HG03354 (cell line): ENCODE results near the gene GNS.

Experiments used
- ATAC-seq: cut with Tn5 transposase; IDR thresholded peaks from one replicate; pipeline ENCODE4 v1.9.1; 2021; ENCODE audit warnings: mild to moderate bottlenecking; ENCODE audit not compliant: unreplicated experiment, poor library complexity, severe bottlenecking

Gene GNS

DNA sequence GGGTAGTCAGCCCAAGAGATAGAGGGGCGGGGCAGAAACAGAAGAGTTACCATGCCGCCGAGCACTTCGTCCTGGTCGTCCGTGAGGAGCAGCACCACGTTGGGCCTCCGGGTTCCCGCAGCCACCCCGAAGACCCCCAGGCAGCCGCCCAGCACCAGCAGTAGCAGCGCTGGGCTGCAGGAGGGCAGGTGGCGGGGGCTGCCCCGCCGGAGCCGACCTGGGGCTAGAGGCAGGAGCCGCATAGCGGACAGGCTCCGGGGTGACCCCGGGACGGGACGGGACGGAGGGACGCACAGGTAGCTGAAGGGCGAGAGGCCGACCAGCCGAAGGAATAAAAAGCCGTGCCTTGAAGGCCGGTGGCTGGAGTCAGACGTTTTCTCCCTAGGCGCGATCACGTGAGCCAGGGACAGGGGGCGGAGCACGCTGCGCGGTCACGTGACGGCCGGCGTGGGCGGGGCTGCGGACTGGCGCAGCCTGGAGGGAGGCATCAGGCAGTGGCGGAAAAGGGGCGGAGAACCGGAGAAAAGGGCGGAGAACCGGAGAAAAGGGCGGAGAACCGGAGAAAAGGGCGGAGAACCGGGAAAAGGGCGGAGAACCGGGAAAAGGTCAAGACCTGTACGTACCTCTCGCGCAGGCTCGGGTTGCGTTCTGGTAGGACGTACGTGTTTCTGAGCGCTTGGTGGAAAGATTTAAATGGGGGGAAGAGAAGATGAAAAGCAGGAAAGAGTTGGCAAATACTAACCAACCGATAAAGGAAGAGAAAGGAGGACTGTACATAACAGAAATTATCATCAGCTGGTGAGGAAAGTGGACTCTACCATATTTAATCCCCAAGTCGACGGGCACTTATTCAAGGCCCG, at the start of gene GNS:
GNS (minus strand) TSS at position 372 of the 860 bp plus-strand sequence; CDS start at position 242, 130 bp downstream.
- ATAC-seq = peak; percentile 80

DNA sequence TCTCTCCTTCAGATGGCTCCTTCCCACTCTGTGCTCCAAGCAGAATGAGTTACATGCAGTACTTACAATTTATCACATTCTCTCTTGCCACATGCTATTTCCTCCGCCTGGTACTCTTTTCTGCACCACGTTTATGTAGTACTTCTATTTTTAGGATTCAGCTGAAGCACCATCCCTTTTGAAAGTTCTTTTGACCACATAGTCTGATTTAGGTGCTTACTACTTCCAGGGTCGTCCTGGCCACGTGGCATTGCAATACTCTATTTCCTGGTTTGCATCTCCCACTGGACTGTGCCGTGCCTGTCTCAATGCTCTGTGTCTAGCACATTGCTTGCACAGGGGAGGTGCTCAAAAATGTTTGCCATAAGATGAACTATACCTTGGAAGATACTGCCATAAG, 48.9 kb upstream of the GNS start:
- ATAC-seq = no peak

DNA sequence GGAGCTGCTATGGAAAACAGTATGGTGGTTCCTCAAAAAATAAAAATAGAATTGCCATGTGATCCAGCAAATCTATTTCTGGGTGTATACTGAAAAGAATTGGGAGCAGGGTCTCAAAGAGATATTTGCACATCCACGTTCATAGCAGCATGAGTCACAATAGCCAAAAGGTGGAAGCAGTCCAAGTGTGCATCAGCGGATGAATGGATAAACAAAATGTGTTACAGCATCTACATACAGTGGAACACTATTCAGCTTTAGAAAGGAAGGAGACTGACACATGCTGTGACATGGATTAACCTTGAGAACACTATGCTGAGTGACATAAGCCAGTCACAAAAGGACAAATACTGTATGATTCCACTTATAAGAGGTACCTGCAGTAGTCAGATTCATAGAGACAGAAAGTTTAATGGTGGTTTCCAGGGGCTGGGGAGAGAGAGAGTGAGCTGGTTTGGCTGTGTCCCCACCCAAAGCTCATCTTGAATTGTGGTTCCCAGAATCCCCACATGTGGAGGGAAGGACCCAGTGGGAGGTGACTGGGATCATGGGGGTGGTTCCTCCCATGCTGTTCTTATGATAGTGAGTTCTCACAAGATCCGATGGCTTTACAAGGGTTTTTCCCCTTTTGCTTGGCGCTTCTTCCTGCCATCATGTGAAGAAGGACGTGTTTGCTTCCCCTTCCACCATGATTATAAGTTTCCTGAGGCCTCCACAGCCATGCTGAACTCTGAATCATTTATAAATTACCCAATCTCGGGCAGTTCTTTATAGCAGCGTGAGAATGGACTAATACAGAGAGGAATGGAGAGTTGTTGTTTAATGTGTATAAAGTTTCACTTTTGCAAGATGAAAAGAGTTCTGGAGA, 47.6 kb upstream of the GNS start:
- no peak for ATAC-seq

DNA sequence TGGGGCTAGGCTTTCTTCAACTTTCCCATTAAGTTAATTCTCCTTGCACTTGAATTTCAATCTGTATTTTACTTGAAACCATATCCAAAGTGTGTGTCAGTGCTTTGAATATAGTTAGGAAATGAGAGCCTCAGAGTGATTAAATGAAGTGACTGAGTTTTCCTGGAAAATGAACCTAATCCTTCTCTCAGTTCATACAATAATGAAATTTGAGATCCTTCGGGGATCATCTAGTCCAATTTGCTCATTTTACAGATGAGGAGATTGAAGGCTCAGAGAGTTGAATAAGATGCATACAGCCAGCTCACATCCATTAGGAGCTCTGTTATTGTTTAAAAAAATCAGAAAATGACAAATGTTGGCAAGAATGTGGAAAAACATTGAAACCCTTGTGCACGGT, 47.0 kb upstream of the GNS start:
- no peak for ATAC-seq

DNA sequence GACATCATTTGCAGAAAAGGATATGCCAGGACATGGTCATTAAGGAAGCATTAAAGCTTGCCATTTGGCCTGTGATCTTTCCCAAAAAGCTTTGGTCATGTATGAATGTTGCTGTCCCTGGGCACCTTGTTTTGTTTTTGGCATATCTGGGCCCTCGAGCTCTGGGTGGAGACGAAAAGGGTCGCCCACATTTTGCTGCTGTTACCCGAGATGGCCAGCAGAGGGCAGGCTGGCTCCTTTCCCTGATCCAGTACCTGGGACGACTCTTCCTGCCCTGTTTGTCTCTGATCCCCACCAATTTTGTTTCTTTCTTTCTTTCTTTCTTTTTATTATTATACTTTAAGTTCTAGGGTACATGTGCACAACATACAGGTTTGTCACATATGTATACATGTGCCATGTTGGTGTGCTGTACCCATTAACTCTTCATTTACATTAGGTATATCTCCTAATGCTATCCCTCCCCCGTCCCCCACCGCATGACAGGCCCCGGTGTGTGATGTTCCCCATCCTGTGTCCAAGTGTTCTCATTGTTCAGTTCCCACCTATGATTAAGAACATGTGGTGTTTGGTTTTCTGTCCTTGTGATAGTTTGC, 43.1 kb upstream of the GNS start:
- peak; percentile 87 for ATAC-seq

DNA sequence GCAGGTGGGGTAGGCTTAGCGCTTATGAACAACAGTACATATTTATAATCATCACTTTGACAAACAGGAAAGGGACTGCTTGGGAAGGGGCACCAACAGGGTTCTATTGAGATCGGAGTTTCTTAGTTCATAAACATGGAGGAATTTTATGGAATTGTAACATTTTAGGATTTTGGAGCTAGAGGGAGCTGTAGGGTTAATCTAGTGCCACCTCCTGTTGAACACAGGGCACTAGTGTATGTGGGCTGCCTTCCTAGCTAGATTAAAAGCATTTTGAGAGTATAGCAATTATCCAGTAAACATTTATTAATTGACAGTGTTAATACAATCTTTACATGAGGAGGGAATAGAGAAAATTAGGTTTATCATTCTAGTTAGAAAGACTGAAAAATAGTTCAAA, 42.2 kb upstream of the GNS start:
- no peak for ATAC-seq

DNA sequence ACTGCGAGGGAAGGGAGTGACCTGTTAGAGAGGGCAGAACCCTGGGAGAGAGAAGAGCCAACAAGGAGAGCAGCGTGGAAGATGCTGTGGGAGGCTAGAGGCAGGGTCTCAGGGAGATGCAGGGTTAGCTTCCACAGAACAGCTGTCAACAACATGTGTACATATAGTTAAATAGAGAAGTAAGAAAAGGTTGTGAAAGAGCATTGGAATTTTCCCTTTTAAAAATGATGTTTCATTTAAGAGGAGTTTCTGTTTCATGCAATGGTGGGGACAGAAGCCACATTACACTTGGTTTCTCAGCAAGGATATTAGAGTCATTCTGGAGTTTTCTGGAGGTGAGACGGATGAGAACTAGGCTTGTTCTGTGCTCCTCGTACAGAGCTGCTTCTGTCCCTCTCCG, 41.4 kb upstream of the GNS start:
- peak; percentile 44 for ATAC-seq

DNA sequence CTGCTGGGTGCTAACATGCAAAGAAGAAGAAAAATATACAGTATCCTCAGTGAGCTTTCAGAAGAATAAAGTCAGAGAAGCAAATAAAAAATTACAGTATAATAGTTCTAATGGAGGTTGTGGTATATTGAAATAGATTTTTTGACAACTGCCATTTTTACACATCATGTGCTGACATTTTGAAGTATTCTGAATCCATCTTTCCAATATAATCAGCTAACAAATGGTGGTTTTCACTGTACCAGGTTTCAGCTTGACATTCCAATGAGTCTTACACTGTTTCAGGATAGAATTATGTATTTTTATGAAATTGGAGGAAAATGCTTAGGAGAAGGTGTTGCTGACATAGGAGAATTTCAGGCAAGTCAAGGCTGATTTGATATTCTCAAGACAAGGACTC, 39.0 kb upstream of the GNS start:
- ATAC-seq = no peak

DNA sequence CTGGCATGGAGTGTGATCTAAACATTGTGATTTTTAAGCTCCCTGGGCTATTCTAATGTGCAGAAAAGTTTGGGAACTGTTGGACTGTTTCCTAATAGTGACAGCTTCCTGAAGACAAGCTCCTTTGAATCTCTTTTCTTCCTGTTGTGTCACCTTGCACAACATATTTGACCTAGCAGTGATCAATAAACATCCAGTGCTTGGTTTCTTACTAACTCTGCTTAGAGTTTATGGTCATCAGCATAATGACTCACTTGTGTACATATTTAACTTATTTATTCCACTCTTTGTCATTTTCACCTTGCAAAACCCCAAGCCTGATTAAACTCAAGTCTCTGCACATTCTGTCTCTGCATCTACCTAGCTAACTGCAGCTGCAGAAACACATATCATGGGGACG, 38.0 kb upstream of the GNS start:
- ATAC-seq = no peak

DNA sequence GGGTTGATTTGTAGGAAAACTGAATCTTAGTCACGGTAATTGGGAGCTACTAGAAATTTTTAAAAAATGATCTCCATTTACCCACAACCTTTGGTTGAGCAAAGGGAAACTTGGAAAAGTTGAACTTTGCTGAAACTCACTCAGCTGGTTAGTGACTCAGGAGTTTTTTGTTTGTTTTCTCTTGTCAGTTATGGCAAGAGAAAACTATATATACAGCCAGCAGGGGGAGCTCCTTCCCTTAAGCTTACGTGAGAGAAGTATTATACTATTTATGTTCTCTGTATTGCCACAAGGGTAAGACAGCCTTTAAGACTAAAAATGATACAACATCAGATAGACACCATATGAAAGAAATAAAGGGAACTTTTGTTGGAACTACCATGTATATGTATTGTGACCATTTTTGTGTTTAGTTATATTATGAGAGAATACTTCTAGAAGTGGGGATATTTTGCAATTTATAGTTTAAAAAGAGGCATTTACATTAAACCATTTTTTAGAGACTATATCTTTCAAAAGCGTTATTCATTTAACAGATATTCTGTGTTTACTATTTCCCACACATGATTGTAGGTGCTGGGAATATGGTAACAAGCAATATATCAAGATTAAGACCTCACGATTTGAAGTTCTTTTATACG, 37.1 kb upstream of the GNS start:
- ATAC-seq = peak; percentile 88

DNA sequence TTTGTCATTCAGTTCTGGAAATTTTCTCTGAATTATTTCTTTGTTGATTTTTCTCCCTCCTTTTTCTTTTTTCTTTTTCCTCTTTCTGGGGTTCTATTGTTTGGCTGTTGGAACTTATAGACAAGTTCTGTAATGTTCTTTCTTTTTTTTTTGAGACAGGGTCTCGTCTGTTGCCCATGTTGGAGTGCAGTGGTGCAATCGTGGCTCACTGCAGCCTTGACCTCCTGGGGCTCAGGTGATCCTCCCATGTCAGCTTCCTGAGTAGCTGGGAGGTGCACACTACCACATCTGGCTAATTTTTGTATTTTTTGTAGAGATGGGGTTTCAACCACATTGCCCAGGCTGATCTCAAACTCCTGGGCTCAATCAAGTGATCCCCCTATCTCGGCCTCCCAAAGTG, 35.1 kb upstream of the GNS start:
- ATAC-seq = no peak

DNA sequence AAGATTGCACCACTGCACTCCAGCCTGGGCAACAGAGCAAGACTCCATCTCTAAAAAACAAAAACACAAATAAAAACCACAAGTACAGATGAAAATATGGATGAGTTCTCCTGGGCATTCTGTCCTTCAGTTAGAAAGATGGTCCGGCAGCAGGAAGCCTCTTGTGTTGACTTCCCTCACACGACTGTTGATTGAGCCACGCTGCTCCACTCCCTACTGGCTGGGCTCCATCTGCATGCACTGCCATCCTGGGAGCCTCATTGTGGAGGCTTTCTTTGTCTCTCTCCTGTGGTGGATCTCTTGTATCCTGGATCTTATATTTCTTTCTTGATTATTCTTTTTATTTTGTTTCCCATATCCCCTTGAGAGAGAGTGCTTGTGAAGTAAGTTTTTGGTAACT, 34.4 kb upstream of the GNS start:
- no peak for ATAC-seq

DNA sequence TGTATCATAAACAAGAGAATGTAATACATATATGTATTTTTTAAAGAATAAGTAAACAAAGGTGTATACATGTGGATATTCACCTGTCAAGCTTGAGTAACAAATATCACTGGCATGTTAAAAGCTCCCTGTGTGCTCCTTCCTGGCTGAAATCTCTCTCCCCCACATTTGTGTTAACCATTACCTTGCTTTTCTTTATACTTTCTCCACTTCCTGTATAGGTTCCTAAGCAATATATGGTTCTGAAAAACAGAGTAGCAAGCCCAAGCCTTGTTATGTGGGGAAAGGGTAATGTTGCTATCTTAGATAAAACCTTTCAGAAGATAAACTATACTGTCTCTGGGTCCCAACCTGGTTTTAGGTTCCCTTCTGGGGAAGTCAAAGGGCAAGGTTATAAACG, 32.9 kb upstream of the GNS start:
- peak; percentile 71 for ATAC-seq

DNA sequence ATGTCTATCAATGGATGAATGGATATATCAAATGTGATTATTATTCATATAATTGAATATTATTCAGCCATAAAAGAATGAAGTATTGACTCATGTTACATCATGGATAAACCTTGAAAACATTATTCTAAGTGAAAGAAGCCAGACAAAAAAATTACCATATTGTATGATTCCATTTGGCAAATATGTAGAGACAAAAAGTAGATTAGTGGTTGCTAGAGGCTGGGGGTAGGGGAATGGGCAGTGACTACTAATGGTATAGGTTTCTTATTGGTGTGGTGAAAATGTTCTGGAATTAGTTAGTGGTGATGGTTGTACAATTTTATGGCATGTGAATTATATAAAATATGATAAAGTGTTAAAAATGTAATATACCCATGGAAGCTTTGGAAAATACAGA, 31.8 kb upstream of the GNS start:
- no peak for ATAC-seq

DNA sequence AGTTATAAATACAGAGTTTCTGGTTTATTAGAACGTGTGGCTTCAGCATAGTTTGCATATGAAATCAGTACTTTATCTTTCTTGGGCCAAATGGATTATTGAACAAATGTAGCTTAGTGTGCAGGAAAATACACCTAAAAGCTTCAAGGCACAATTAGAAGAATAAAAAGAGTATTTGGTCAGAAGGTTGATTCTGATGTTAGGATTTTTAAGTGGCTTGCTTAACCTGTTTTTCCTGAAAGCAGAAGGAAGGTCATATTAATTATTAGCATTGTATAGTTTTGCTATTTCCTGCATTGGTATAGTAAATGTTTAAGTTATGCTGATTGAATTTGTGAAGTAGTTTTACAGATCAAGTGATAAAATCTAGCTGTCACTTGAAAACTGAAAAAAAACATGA, 31.0 kb upstream of the GNS start:
- no peak for ATAC-seq

DNA sequence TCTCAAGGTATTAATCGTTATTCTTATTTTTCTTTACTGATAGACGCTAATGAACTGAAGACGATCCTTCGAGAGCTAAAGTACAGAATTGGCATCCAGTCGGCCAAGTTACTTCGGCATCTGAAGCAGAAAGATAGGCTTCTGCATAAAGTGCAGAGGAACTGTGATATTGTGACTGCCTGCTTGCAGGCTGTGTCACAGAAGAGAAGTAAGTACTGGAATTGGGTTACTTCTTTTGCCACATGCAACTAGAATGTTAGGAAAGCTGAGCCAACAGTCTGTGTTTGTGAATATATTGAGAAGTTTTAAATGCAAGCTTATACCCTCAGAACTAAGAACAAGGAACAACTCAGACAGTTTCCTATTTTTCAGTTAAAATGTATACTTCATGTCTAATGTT, 26.6 kb upstream of the GNS start:
- ATAC-seq = no peak

DNA sequence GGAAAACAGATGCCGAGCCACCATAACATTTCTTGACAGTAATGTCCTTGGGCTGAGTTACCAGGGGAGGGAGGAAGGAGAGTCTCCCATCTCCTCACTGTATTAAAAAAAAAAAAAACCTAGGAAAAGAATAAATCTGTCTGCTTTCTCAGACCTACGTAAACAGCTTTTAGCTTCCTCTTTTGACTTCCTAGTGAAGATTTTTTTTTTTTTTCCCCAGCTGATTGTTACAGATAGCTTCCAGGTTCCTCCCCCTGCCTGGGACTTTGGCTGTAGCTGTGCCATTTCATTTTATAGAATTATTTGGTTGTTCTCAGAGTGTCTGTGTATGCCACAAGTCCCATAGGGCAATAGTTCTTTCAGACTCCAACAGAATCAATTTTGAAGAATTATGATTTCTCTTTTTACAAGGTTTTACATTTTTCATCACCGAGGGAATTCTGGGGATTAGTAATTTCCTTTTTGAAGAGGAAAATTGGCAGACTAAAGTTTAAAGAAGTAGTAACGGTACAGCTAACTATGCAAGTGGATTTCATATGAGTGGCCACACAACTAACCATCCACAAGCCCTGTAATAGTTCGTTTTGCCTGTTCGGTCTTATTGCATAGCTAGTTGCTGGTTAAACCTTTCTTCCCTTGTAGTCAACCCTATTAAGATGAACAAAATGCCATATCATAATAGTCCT, 23.1 kb upstream of the GNS start:
- no peak for ATAC-seq

DNA sequence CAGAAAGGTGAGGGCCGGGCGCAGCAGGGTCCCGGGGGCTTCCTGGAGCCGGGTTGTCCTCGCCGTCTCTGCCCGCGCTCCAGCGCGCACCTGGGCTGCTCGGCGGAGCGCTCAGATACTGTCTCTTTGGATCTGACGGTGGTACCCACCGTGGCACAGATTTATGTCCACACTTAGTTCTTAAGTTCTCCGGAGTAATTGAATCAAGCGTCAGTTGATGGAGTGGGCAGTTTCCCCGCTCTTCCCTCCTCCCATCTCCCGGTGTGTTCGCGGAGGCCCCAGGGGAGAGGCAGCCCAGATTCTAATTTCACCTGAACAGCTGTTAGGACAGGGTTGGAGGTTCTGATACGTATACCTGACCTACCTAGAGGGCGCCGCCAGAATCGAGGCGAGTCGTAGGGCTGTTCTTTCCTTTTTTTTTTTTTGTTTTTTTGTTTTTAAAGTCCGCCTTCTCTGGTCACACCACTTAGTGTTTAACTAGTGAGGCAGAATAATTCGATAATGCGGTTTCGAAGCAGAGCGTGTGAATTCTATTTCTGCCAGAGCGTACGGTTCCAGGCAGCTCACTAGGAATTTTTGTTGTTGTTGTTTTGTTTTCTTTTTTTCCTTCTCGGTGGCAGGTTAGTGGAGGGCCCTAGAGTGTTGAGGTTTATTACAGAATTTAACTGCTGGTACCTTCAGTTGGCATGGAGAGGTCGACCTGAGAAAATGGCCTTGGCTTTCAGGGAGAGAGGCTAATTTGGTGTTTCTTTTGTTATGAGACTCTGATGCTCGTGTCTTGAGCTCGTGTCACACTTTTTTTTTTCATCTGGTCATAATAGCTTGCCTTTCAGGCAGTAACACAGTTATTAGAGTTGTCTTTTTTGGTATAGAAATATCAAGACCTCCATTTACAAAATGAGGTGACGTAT, 22.3 kb upstream of the GNS start:
- peak; percentile 43 for ATAC-seq
